Mammary epithelial cell (primary cell): ENCODE data around the gene ATL2.

Experiments used
- EZH2 ChIP-seq: IDR thresholded peaks from 2 replicates; pipeline ENCODE4 v1.6.1; 2012; ENCODE audit warnings: low read length, inconsistent platforms, borderline replicate concordance
- TF ChIP-seq, protein P1 (sequence below), 2 donors: IDR thresholded peaks in 1 of 2; conservative IDR thresholded peaks in 1 of 2; 2 replicates each; pipeline ENCODE4 v1.5.1; 2011 to 2012; ENCODE audit warnings: inconsistent platforms in 2 of 2, low read length in 2 of 2, mild to moderate bottlenecking in 2 of 2, control low read depth in 1 of 2, low read depth in 1 of 2; ENCODE audit not compliant: insufficient read depth in 1 of 2; ENCODE audit errors: extremely low read depth in 1 of 2

DNA sequence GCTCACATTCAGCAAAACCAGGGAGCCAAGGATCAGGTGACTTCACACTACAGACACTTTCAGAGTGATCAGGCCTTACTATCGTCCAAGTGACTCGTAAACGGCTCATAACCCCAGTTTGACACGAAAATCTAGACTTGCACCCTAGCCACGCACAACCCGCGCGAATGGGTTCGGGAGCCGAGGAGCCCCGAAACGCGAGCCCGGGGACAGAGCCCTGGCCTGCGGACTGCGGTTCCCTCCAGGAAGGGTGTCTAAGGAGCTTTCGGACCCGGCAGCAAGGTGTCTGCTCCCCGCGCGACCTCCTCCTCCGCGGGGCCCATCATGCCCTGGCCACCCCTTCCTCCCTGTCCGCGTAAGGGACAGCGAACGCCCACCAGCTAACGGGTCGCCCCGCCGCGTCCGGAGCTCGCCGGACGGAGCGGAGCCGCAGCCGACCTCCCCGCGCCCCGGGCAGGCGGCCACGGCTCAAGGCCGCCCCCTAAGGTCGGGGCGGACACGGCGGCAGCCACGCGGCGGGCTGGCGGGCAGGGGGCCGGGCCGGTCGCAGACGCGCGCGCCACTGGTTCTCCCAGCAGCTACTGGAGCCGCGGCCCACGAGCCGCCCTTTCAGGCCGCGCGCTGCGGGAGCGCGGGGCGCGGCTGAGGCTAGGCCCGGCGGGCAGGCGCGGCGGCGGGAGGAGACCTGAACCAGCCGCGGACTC lies 575 bp downstream of the ATL2 start:
- TF ChIP-seq, protein P1, sequence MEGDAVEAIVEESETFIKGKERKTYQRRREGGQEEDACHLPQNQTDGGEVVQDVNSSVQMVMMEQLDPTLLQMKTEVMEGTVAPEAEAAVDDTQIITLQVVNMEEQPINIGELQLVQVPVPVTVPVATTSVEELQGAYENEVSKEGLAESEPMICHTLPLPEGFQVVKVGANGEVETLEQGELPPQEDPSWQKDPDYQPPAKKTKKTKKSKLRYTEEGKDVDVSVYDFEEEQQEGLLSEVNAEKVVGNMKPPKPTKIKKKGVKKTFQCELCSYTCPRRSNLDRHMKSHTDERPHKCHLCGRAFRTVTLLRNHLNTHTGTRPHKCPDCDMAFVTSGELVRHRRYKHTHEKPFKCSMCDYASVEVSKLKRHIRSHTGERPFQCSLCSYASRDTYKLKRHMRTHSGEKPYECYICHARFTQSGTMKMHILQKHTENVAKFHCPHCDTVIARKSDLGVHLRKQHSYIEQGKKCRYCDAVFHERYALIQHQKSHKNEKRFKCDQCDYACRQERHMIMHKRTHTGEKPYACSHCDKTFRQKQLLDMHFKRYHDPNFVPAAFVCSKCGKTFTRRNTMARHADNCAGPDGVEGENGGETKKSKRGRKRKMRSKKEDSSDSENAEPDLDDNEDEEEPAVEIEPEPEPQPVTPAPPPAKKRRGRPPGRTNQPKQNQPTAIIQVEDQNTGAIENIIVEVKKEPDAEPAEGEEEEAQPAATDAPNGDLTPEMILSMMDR (conservative IDR thresholded peaks at IDR 0.05 in 1 of 2, IDR thresholded peaks at IDR 0.05 in 1 of 2; ENCODE audit: extremely low read depth in 1 of 2, insufficient read depth in 1 of 2, low read depth in 1 of 2, low read length in 2 of 2): peak in 1 of 2 donors; percentile 37
- no peak for TF ChIP-seq EZH2
